KOPT-K1 (cell line): ENCODE results near the gene CNPY1.
"Not testable (repeated sequence)": the region's sequence is repeated elsewhere in the genome, so short reads cannot be mapped to it uniquely, and the experiment has no call there.

Experiments used
- H3K27ac ChIP-seq: fragments of 200-600 bp; sonication (generic); 2 replicates; pipeline ENCODE4 v1.5.1; 2016; ENCODE audit warnings: antibody characterized with exemption, mild to moderate bottlenecking, low read depth, low read length; ENCODE audit not compliant: poor library complexity, severe bottlenecking
- H3K36me3 ChIP-seq: fragments of 200-600 bp; sonication (generic); 2 replicates; pipeline ENCODE4 v1.5.1; 2017; ENCODE audit warnings: antibody characterized with exemption, mild to moderate bottlenecking, low read length, moderate library complexity; ENCODE audit not compliant: insufficient read depth
- H3K9me3 ChIP-seq: fragments of 200-600 bp; sonication (generic); 2 replicates; pipeline ENCODE4 v1.5.1; 2017; ENCODE audit warnings: antibody characterized with exemption, low read length, mild to moderate bottlenecking; ENCODE audit not compliant: insufficient read depth, poor library complexity, severe bottlenecking

The CNPY1 gene

GRCh38 chr7:155569681-155570080 lies 23.3 kb upstream of the CNPY1 start:
- H3K36me3 ChIP-seq = no peaks in the 10 kb centered on the region
- H3K27ac ChIP-seq = no peak overlapping the region
- no peaks in the 10 kb centered on the region for H3K9me3 ChIP-seq

GRCh38 chr7:155568842-155569494 lies 22.6 kb upstream of the CNPY1 start:
- H3K9me3 ChIP-seq = no peaks in the 10 kb centered on the region
- no peak overlapping the region for H3K27ac ChIP-seq
- no peaks in the 10 kb centered on the region for H3K36me3 ChIP-seq

GRCh38 chr7:155568333-155568660 lies 21.9 kb upstream of the CNPY1 start:
- Histone ChIP-seq H3K27ac (no peak overlapping the region), H3K9me3 (no peaks in the 10 kb centered on the region), H3K36me3 (no peaks in the 10 kb centered on the region)

- Histone ChIP-seq H3K27ac (no peak overlapping the region), H3K36me3 (no peaks in the 10 kb centered on the region), H3K9me3 (no peaks in the 10 kb centered on the region)
Measured at GRCh38 chr7:155567646-155568332, 21.4 kb upstream of the CNPY1 start.

- H3K27ac ChIP-seq = no peak overlapping the region
- H3K9me3 ChIP-seq = no peaks in the 10 kb centered on the region
- H3K36me3 ChIP-seq = no peaks in the 10 kb centered on the region
Measured at GRCh38 chr7:155566011-155566836, 19.9 kb upstream of the CNPY1 start.

- Histone ChIP-seq H3K9me3 (no peaks in the 10 kb centered on the region), H3K36me3 (no peaks in the 10 kb centered on the region), H3K27ac (no peak overlapping the region)
Measured at GRCh38 chr7:155565596-155565995, 19.2 kb upstream of the CNPY1 start.

- not testable (repeated sequence) for H3K27ac ChIP-seq, H3K9me3 ChIP-seq, H3K36me3 ChIP-seq
Measured at GRCh38 chr7:155562976-155563375, 16.6 kb upstream of the CNPY1 start.

GRCh38 chr7:155562106-155562505 lies 15.7 kb upstream of the CNPY1 start:
- H3K27ac ChIP-seq = no peak overlapping the region
- H3K9me3 ChIP-seq = no peaks in the 10 kb centered on the region
- H3K36me3 ChIP-seq = no peaks in the 10 kb centered on the region

- Histone ChIP-seq H3K36me3 (no peaks in the 10 kb centered on the region), H3K9me3 (no peaks in the 10 kb centered on the region), H3K27ac (no peak overlapping the region)
Measured at GRCh38 chr7:155560982-155561686, 14.8 kb upstream of the CNPY1 start.

GRCh38 chr7:155560196-155560885 lies 14.0 kb upstream of the CNPY1 start:
- Histone ChIP-seq H3K9me3 (no peaks in the 10 kb centered on the region), H3K27ac (no peak overlapping the region), H3K36me3 (no peaks in the 10 kb centered on the region)

GRCh38 chr7:155559519-155560108 lies 13.3 kb upstream of the CNPY1 start:
- no peaks in the 10 kb centered on the region for H3K36me3 ChIP-seq
- H3K27ac ChIP-seq = no peak overlapping the region
- H3K9me3 ChIP-seq = no peaks in the 10 kb centered on the region

GRCh38 chr7:155558961-155559360 lies 12.6 kb upstream of the CNPY1 start:
- H3K27ac ChIP-seq = no peak overlapping the region
- H3K9me3 ChIP-seq = peaks cover 4% of the 10 kb centered on the region
- no peaks in the 10 kb centered on the region for H3K36me3 ChIP-seq

GRCh38 chr7:155558351-155558750 lies 12.0 kb upstream of the CNPY1 start:
- H3K27ac ChIP-seq = no peak overlapping the region
- peaks cover 5% of the 10 kb centered on the region for H3K9me3 ChIP-seq
- no peaks in the 10 kb centered on the region for H3K36me3 ChIP-seq

- no peak overlapping the region for H3K27ac ChIP-seq
- H3K36me3 ChIP-seq = no peaks in the 10 kb centered on the region
- peaks cover 5% of the 10 kb centered on the region for H3K9me3 ChIP-seq
Measured at GRCh38 chr7:155557778-155558177, 11.4 kb upstream of the CNPY1 start.
